ENCODE measurements around the gene GRIA4.
"Not testable (repeated sequence)": the region's sequence is repeated elsewhere in the genome, so short reads cannot be mapped to it uniquely, and the experiment has no call there.

Gene GRIA4

DNA sequence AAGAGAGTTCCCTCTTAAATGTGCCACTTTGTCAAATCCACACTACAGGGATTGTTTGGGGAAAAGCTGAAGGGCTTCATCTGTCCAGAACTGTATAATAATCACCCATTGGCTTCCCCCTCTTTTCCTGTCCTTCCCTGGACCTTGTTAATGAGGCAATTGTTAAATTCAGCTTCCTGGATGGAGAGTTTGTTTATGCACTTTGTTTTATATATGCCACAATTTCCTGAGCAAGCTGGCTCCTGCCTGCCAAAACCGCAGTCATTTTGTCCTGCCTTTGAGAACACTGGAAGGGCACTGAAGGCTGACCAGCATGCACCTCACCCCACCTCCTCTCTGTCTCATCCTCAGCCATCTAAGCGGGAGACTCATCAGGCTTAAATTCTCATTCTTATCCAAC, 325.9 kb downstream of the GRIA4 start:
- no peak for DNase-seq

DNA sequence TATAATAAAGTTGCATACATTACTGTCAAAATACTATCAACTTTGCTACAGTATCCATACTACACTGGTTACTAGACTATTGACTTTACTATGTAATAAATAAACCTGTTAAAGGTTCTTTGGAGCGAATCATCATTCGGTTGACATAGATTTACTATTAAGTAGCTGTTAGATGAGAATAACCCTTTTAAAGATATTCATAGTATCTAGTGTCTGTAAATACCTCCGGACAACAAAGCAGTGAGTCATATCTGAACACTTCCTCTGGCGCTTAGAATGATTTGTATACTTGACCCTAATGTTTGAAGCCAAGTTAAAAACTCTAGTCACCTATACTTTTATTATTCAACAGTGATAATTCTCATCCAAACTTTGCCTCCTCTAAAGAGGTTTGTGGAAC, 327.5 kb downstream of the GRIA4 start:
- no peak for DNase-seq

DNA sequence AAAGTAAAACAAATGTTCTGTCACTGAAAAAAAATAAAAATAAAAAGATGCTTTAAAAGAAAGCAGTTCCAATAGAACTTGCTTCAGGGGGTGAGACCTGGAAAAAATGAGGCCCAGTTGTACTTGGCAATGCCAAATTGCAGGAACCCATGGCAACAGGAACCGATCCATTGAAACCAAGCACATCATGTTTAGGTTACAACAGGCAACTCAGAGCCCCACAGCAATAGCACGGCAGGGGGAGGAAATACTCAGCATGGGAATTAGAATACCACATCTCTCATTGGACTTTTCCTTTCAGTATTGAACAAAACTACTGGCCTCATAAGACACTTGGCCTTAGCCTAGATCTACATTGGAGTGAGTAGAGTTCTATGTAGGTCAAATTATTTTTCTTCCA, 327.9 kb downstream of the GRIA4 start:
- DNase-seq: no peak

DNA sequence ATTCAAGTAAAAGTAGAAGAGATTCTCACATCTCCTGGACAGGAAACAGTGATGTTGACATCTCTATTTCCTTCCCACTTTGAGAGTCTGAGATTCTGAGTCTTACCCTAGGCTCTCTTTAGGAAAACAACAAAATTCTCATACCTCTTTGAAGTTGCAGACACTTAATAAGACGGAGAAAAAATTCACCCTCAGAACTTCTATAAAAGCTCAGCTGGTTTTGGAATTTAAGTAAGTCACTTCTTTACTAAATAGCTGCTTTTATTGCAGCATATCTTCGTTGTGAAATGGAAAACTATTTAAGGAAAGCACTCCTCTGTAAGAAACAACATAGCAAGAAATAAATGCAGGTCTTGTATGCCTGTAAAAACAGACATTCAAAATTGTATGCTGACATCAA, 333.0 kb downstream of the GRIA4 start:
- no peak for DNase-seq

DNA sequence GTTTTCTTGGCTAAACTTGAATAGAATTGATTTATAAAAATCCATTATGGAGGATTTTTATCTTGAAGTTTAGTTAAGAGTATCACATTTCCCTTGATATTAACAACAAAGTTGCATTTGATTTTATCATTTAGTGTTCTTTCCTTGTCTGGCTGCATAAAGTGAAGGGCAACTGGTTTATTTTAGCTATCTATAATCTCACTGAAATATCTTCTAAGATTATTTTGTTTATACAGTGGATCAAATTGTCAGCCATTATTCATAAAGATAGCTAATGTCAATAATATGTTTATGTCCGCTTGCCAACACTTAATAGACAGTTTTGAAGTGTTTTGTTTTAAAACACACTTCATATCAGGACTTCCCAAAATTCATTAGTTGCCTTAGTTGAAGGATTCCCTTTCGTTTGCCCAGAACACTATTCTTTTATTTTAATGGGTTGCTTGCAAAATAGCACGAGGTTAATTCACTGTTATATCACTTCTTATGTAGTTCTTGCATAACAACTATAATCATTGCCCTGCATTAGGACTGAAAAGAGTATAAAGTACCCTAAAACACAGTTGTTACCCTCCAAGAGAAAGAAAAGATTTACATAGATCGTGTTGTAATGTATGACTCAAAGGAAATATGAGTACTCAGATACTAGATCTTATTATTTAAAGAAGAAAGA, 339.2 kb downstream of the GRIA4 start:
- DNase-seq: no peak

DNA sequence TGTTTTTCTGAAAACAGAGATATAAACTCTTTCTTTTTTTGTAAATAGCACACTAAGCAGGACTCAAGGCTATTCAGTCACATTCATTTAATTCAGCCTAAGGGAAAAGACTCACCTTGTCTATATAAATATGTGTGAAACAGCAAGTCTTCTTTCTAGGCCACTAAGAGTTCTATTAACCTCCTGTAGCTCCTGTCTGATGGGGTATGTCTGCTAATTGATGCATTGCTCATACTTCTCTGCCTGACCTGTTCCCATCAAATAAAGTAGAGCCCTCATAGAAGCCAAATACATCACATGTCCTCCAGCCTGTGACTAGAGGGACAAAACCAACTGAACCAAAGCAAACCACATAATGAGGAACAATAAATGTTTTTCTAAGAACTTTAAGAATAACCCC, 344.0 kb downstream of the GRIA4 start:
- no peak for DNase-seq

DNA sequence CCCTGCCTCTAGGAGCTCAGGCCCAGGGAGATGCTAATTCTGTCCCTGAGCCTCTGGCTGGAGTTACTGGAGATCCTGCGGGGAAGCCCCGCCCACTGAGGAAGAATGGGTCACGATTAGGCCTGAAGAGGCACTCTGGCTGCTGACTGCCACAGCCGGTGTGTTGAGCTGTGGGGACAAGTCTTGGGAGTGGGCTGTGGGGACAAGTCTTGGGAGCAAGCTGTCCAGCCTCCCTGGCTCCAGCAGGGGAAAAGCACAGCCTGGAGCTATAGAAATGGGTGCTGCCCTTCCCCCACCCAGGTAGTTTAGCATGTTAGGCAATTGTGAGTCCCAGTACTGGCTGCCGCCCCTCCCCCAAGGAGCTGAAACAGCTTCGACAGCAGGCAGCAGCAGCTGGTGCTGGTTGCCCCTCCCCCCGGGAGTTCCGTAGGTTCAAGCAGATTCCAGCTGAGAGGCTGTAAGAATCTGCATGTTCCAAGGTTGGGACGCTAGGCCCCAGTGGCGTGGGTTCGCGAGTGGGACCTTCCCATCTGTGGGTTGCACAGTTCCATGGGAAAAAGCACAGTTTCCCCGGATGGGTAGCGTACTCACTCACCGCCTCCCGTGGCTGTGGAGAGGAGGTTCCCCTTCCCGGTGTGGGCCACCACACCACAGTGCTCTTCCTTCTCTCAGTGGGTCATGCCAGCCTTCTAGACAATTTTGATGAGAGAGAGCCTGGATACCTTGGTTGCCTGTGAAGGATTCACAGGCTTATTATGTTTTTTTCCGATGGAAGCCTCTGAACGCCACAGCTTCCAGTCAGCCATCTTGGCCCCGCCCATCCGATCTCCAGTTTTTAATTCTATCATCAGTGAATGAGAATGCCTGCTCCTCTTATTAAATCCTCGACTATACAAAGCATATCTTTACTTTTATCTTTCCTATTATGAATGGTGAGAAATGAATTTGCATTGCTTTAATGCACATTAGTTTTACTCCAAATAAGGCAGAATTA, 350.7 kb downstream of the GRIA4 start:
- DNase-seq: no peak

DNA sequence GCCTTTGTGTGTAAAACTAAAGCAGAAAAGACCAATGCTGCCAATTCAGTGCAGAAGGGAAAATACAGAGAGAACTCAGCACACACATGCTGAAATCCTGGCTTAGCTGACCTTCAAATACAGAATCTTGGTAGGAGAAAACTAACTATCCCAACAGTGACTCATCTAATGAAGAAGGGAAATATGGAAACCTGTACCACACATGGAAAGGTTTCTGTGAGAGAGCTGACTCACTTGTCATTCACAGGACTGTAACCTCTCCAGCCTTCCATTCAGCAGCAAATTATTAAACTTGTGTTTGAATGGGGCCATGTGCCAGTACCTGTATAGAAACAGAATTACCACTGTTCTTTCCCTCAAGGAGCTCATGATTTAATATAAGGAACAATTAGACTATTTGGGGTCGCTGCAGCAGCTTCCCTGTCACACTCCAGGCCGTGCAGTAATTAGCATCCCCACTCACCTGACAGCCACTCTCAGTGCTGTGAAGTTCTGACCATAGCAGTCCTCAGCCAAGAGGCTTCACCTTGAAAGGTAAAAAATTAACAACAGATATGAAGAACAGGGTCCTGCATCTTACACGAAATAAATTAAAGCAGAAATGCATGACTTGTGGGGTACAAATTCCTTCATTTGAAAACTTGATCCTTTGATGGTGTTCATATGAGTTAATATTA, 358.3 kb downstream of the GRIA4 start:
- no peak for DNase-seq

DNA sequence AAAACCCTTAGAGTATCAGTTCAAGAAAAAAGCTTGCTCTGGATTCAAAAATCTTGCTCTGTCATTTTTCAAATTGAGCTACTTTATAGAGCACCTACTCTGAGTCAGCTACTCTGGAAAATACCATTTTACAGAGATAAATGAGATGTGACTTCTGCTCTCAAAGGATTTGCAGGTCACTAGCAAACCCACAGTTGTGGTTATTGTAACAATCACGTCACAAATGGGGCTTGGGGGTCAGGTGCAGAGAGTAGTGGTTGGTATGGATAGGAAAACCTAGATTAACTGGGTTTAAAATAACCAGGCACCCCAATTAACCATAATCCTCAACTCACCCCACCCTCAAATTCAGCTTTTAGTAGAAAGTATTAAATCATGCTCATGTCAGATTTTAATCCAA, 359.9 kb downstream of the GRIA4 start:
- DNase-seq: no peak

DNA sequence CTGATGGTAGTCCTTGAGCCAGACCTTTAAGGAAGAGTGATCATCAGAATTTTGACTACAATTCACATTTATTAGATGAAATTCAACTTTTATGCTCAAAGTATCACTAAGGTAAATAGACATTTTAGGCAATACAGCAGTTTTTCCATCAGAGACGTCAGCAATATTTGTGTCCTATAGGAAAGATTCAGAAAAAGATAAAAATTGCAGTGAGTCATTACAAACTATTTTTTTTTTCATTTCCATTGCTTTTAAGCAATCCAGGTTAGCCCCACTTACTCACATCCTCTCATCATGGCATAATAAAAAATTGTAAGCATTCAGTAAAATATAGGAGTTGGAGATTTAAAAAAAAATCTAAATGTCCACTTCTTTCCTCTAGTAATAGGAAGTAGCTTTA, 365.3 kb downstream of the GRIA4 start:
- DNase-seq: no peak

DNA sequence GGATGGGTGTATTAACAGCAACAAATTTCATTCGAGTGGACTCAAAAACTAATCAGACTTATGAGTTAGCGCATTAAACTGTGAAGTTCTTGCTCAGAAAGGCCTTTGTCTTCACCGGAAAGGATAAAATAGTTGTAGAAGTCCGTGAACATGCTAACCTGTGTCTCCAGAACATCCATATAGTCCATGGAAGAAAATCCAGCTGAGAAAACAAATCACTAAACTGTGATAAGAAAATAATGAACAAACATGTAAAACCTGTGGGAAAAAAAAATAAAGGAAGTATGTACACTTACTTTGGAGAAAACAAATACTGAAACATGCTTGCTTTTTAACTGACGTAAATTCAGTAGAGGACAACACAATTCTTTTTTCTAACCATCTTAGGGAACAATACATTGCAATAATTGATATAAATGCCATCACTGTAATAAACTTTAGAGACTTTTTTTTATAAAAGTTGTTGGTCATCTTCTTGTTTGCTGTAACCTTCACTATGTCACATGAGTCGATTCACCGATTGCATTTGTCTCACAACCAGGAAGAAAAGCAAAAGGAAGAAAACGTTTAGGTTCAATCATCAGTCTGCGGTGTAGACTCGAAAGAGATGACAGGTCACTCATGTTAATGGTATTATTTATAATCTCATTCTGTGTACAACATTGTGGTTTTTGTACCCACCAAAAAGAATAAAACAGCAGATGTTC, 370.3 kb downstream of the GRIA4 start:
- DNase-seq: no peak

DNA sequence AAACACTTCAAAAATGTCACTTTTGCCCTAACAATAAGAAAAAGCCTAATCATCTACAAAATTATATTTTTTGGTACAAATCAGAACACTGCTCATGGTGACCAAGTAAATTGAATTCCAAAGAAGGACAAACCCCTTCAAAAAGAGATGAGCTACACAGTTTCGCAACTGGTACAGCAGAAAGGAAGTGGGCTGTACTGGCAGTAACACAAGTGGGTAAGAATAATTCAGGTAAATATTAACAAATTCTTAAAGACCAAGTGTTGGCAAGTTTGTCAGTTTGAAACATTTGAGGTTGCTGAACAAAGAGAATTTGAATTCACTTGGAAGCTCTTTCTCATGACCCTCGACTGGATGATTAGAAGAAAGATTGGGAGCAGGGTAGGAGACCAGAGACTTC, 376.7 kb downstream of the GRIA4 start:
- DNase-seq: no peak

DNA sequence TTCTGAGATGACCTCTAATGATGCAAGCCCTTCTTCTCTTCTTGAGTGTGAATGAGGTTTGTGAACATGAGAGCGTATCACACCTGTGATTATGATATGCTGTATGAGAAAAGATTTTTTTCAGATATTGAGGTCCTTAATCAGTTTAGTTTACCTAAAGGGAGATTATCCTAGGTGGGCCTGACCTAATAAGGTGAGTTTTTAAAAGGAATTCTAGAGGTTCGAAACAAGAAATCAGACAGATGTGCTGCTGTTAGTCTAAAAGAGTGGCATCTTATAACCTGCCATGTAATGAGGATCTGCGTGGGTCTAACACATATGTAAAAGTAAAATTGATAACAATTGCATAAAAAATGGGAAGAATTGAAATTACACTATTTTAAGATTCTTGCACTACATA, 378.3 kb downstream of the GRIA4 start:
- no peak for DNase-seq

DNA sequence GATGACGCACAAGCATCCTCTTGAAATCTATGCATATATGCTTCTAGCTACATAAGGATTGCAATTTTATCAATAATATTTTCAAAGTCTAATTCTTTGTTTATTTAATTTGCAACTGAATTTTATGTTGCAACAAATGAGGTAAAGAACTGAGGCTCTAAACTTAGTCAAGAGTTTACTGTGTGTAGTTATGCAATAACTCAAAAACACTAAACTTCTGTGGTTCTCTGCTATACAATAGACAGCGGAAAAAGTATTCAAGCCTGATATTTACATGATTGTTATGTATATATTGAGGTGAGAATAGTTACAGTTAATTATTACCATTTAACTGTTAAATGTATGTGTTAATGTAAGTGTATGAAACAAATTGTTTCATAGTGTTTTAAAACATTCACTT, 379.3 kb downstream of the GRIA4 start:
- DNase-seq: no peak

DNA sequence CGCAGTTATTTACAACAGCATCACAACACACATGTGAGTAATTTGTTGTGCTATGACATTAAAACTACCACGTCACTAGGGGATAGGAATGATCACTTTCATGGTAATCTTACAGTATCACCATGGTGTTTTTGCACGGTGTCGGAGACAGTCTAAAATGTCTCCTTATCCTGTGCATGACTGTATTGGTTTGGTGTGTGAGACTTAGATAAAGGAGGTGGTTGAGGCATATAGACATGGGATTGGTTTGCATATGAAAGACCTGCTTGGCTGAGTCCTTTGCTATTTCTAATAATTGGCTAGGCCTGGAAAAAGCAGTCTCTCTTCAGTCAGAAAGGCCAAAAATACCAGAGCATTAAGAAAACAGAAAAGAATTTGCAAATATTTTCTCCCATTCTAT, 382.0 kb downstream of the GRIA4 start:
- DNase-seq: no peak

DNA sequence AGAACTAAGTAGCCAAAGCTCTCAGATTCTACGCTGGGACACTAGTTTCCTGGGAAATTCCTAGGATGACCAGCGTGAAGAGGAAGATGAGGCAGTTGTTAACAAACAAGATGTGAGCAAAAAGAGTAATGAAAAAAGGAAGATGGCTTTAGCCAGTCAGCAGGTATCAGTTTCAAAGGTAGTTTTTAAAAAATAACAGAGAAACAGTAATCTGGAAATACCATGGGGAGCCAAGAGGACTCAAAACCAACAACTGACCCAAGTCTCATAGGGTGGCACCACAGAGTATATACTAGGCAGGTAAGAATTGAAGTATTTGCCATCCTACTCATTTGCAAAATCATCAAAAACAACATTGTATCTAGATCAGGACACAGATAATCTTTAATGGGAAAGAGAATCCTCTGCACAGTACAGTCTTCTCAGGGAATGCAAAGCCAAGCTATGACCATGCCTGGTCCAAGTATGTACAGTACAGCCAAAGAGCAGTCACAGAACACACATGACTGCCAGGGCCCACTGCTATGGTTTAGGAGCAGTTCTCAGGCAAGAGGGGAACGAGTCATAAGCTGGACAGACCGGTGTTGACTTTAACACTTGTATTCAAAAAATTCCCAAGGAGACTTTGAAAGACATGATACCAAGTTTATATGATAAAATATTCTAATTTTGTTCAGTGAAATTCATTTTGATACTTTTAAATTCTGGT, 391.6 kb downstream of the GRIA4 start:
- no peak for DNase-seq

DNA sequence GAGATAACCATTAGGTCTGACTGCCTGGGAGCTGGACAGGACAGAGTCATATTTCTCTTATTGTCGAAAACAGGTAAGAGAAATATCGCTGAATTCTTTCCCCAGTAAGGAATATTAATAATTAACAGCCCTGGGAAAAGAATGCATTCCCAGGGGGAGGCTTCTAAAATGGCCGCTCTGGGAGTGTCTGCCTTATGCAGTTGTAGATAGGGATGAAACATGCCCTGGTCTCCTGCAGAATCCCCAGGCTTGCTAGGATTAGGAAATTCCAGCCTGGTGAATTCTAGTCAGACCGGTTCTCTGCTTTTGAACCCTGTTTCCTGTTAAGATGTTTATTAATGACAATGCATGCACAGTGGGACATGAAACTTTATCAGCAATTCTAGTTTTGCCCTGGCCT, 393.2 kb downstream of the GRIA4 start:
- not testable (repeated sequence) for DNase-seq

DNA sequence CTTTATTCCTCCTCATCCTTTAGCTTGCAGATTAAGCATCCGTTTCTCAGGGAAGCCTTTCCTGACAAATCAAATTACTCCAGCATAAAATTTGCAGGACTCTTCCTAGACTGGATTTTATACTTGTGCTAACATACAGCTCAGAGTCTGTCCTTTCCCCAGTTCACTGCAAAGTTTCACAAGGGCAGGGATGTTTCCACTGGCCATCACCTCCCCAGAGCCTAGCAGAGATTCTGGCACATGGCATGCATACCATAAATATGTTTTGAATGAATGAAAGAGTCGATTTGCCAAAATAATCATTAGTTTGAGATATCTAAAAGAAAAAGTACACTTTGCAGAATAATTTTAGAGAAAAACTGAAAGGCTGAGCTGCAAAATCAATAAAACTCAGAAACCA, 401.6 kb downstream of the GRIA4 start:
- no peak for DNase-seq

DNA sequence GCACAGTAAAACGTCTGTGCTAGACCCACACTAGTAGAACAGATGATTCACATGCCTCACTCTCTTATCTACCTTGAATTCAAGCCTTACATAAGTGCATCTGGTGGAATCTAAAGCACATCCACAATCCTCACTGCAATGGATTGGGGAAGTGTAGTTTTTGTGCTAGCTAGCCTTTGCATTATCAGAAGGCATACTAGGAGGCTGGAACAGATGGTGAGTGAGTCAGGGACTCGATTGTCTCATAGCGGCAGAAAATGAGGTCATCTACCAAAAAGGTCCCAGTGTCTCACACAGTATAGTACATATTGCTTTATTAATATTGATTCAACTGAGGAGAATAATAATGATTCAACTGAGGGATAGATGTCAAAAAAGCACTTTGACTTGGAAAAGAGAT, 402.9 kb downstream of the GRIA4 start:
- no peak for DNase-seq

DNA sequence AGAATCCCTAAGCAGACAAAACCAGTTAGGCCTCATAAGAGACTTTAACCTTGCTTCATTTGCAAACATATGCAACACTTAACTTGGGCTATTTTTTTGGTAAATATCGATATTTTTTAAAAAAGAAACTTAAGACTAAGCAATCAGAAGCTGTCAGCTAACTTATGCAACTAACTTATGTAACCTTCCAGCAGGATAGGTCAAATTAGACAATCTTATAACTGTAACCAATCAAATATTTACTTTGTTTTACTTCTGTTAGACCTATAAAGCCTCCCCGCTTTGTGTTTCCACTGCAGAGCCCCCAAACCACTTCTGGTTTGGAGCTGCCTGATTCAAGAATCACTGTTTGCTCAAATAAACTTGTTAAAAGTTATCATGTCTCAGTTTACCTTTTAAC, 404.2 kb downstream of the GRIA4 start:
- DNase-seq: no peak

DNA sequence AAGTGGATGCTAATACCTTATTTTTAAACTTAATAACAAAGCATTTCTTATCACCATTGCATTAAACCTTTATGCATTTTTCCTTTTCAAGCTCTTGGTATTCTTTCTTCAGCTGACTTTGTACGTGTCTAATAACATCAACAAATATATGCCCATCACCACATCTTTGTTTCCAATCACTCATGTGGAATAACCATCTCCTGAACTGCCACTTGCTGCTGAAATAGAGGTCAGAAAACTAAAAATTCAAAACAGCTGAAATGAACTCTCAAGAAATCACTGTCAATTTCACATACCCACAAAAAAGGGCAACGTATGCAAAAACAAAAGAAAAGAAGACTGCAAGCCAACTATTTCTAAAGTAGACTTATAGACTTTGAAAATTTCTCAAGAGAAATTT, 404.7 kb downstream of the GRIA4 start:
- DNase-seq: no peak

DNA sequence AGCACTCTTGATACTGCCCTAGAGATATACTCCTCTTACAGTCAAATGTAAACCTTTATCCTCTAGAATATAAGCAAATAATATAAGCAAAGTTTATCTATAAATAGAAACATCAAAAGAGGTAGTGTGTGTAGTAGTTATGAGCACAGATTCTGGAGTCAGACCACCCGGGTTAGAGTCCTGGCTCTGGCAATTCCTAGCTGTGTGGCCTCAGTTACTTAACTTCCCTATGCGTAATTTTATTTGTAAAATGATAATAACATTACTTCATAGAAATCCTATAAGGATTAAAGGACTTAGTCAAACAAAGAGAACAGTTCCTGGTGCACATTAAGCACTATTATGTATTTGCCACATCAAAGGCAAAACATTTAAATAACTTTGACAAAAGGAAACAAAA, 405.2 kb downstream of the GRIA4 start:
- DNase-seq: no peak

DNA sequence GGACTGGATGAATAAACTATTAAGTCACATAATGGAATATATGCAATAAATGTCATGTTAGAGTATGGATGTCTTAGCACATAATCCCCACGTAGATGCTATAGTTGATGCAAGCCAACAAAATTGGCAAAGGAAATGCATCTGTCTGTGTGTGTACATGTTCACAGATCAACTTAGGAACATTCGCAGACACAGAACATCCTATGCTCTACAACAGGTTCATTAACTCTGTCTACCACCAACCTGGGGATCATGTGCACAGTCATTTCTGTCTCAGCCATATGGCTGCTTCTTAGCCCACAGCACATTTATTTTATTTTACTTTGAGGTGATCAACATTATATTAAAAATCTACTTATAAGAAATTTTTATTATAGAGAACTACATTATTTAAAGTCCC, 407.2 kb downstream of the GRIA4 start:
- DNase-seq: no peak

All from 8988T (cell line).